Stimulated activated CD8-positive, alpha-beta memory T cell treated with anti-CD3 and anti-CD28 coated beads, Interleukin-2, amount 100 ng/mL, for 48 hours (primary cell): Measurements from ENCODE around the gene MAP3K20.
"Not testable (repeated sequence)": the region's sequence is repeated elsewhere in the genome, so short reads cannot be mapped to it uniquely, and the experiment has no call there.

Experiments used
- DNase-seq, 2 donors: peaks; one replicate each; pipeline ENCODE4 v3.0.0-alpha.2; 2020; ENCODE audit warnings: low read depth in 2 of 2

MAP3K20 gene

DNA sequence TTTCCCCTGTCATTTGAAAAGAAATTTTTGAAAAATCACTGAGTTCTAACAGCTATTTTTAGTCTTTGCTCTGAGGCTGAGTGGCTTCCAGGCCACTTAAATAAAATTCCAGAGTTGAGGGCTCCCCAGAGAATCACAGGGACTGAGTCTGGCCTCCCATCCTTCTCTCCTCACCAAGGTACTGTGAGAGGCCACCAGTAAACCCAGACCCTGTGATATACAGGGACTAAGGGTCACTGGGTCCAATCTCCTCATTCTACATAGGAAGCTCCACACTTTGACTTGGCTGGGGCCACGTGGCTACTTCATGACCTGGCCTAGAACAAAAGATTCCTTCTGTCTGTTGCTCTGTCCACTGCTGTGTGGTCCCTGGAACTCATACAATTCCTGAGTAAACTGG, 155.8 kb downstream of the MAP3K20 start:
- no peak for DNase-seq

DNA sequence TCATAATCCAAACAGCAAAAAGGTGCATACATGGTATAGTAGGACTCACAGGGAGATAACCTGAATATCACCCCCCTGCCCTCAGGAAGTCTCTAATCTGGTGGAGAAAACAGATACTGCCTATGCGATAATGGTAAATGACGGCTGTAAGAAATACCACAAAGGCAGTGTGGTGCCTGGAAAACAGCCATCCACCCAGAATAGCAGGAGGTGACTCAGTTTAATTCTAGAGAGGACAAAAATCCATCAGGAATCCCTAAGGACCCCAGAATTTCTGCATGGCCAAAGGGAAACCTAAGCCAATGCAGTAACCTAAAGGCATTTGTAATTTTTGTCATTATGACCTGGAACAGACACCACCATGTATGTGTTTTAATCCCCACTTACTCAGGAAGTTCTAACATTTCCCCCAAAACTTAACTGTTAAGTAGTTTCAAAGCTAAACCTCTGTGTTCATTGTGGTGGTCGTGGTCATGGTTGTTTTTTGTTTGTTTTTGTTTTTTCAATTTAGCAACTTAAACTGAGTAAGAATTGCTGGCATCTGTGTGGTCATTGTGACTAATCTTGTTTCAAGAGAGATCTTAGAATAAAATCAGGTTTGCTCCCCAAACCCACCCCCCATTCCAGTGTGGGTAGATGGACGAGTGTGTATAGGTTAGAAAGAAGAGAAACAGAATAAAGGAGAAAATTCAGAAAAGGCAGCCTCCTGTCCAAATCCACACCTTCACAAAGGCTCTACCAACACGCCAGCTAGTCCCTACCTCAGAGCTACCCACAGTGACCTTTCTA, 157.5 kb downstream of the MAP3K20 start:
- DNase-seq = no peak

DNA sequence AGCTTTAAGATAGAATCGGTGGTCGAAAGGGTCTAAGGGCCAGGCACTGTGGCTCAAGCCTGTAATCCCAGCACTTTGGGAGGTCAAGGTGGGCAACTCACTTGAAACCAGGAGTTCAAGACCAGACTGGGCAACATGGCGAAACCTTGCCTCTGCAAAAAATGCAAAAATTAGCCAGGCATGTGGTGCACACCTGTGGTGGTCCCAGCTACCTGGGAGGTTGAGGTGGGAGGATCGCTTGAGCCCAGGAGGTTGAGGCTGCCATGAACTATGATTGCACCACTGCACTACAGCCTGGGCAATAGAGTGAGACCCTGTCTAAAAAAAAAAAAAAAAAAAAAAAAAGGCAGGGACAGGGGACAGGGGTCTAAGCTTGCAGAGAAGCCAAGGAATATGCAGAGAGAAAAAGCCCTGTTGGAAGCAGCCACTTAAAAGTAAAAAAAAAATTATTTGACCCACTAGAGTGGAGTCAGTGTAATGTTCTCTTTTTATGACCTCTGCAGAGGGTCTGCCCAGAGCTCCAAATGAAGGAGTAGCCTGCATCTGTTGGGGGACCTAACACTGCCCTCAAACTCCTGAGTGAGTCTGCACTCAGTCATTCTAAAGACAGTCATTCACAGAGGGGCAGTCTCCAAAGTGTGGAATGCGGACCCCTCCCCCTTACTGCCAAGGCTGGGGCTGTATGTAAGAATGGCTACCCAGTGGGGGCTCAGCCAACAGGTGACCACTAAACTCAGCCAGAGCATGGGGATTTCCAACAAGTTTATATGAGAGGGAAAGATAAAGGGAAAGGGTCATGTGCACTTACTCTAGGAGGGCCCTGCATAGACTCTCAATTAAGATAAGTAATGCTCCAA, 160.5 kb downstream of the MAP3K20 start:
- no peak for DNase-seq

DNA sequence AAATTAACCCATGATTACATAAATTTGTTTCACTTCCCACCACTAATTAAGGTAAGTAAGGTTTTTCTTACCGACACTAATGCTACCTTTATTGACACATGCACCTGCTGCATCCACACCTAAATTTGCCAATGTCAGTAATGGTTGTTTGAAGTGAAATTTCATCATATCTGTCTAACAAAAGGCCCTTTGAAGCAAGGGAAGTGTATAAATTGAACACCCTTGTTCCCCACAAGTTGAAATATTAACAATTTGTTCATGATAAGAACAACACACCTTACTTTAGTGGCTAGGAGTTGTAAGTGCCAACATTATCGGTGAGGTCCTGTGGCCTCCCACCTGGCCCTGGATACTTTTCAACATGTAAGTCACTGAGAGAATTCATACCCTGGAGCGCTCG, 162.7 kb downstream of the MAP3K20 start:
- no peak for DNase-seq

DNA sequence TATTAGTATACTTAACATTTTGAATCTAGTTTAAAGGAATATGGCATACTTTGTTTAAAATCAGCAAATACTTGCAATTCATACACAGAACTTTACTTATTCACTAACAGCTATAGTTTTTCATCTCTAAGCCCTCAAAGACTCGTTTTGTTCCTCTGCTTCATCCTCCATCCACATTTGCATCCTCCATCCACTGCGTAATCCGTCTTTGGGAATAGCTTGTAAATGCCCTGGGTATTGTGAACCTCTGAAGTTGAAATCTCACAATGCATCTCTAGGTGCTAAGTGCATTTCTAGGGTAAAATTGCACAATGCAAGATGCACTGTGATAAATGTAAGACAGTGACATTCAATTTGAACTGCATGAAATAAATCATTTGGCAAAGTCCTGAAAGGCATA, 163.2 kb downstream of the MAP3K20 start:
- no peak for DNase-seq

DNA sequence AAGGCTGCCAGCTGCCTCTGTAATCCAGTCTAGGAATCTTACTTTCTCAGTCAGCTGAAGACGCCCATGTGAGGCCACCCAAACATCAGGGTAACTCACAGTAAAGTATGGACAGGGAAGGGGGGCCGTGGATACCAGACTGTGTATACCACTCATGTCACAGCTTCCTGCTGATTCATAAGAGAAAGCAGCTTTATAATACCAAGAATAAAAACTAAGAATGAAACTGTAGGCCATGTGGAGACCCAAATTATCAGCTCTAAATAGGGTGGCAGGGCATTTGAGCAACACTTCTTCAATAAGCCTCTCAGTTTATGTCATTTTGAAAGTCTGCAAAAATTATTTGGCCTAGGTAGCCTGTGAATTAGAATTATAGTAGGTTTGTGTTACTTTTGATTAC, 164.0 kb downstream of the MAP3K20 start:
- peak in 1 of 2 donors; percentile 8 for DNase-seq

DNA sequence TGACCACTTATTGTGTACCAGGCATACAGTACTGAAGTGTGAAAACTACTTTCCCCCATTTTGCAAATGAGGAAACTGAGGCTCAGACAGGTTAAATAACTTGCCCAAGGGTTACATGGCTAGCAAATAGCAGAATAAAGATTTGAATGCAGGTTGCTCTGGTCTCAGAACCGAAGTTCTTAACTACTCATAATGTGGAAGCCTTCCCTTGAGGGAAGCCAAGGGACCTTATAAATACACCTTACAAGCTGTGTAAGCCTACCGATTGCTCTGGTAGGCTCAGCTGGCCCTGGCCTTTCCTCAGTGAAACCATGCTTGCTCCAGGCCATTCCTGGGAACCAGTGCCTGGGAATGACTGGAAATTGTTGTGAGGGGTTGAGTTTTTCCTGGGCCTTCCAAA, 164.4 kb downstream of the MAP3K20 start:
- DNase-seq = no peak

DNA sequence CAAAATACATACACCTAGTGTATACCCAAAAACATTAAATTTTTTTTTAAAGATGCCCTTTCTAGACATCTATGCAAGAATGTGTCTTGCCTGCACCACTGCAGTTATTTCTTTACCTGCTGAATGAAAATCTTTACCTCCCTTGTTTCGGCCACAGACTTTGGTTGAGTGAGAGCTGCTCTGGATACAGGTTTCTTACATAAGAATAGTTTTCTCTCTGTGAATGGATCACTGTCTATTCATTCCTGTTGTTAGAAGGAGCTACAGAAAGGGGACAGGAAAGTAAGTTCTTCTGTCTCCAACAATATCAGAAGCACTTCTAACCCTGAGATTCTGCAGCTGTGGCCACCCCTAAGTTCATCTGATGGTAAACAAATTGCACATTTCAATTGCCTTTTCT, 166.0 kb downstream of the MAP3K20 start:
- no peak for DNase-seq

DNA sequence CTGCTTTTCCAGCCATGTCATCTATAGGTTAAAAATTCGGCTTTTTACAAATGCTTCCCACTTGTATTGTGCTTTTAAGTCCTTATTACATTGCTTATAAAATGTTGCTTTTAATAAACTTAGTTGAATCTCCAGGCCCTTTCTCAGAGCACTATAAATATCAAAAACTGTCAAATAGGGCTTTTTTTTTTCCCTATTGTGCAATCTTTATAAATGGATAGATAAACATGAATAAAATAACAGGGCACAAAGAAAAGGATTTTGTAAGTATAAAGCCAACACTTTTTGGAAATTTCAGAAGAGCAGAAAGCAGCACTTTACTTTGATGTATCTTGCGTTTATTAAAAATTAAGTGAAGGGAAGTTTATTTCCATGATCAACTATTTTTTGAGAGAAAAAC, 171.5 kb downstream of the MAP3K20 start:
- no peak for DNase-seq

DNA sequence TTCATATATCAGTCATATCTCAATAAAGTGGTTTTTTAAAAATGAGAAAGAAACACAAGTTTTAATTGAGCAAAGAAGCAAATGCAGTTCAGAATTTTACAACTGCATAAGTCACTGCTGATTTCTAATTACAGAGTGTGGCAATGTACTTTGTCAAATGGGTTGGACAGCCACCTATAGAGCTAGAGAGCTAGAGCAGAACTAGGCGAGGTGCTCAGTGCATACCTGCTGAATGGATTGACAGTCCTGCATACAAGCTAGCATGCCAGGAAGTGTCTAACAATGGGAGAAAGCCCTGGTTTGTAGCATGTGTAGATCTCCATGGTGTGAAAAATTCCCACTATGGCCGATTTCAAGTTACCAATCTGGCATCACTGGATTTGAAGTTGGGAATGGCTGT, 172.7 kb downstream of the MAP3K20 start:
- DNase-seq = no peak

DNA sequence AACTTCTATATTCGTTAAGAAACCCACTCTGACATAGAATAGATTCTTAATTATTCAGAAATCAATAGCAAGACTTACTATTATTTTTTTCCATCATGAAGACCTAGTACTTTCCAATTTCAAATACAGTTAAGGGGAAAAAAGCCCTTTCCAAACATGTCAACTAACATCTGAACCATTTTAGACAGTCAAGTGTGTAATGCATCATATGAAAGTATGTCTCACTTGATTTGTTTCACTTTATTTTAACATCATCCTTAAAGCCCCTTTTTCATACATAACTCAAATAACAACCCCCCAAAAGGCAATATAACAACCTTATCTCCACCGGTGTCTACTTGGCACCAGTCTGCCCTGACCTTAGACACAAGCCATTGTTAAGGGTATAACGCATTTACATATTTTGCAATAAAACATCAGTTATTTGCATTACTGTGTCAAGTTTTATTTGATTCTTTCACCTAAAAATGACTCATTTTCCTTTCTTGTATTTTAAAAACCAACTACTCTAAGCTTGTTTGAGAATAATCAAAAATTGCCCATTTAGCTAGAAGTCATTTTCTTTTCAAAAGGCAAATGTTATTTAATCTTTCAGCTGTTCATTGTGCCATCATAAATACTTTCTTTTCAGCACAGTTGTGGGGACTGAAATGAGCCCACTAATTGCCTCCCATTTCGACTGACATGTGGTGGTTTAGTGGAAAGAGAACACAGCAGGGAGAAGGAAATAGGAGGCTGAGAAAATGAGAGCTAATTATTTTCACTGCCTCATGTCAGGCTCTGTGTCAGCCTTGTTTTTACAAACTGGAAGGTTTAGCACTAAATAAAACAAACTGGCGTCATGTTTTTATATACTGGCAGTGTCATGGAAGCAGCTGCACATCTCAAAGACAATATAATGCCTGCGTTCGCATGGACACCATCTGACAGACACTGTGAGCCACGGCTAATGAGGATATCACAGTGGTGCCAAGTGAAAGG, 174.3 kb downstream of the MAP3K20 start:
- no peak for DNase-seq

DNA sequence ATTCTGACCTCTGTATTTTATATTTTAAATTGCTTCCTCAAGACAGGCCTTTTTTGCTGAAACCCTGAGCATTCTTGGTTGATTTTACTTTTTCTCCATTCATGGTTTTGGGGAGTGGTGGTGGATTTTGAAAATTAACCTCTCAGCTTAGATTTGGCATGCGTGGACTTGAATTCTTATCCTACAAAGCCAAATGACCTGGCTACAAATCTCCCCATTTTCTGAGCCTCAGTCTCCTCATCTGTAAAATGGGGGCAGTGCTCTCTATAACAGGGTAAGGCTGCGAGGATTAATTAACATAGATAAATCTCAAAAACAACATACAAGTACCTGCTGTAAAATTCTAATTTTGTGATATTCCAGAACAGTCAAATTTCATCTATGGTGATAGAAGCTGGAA, 175.6 kb downstream of the MAP3K20 start:
- no peak for DNase-seq

DNA sequence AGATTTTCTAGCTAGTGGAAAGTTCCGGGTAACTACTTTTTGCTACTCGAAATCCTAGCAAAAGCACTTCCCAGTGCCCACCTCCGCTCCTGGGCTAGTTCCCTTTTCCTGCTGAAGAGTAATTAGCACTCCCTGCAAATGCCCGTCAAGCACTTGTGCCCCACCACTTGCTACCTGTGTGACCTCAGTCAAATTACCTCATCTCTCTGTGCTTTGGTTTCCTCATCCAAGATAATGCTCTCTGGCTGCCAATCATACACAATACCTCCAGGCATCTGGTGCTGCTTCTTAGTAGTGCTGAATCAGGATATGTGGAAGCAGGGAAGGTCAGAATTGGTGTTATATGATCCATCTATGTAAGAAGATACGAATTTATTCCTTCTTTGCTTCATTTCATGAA, 176.9 kb downstream of the MAP3K20 start:
- no peak for DNase-seq

DNA sequence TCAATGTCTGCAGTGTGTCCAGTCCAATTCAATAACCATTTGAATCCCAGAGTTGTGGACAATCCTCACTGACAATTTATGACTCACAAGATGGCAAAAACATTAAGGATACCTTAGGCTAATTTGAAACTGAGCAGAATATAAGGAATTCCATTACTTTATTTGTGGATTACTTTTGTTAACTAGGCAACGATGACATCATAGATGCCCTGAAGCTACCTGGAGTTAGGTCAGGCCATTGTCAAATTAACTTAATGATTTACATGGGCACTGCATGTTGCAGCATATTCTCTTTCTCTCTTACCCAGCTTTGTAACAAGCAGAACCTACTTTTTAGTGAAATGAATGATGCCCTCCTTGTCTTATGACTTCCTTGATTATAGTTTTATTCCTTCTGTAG, 179.0 kb downstream of the MAP3K20 start:
- DNase-seq = no peak

DNA sequence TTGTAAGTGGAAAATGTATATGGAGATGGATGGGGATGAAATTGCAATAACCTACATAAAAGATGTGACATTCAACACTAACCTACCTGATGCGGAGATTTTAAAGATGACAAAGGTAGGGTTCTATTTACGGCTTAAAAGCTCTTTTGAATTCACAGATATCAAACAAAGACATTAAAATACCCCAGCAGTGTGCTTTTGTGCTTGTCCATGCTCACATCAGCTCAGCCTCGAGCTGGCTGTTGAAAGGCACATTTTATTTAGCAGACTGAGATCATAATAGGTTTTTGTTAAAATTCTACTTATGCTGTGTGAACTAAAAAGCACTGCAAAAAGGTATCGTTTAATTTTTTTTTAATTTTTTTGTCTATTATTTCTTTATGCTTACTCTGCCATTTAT, 183.1 kb downstream of the MAP3K20 start:
- DNase-seq = no peak

DNA sequence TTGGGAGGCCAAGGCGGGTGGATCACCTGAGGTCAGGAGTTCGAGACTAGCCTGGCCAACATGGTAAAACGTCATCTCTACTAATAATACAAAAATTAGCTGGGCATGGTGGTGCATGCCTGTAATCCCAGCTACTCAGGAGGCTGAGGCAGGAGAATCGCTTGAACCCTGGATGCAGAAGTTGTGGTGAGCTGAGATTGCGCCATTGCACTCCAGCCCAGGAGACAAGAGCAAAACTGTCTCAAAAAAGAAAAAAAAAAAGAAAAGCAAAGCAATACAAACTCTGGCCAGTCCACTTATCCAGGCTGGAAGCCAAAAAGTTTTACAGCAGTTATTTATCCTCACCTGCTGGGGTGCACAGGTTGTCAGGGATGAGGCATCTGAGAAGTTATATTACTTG, 186.7 kb downstream of the MAP3K20 start:
- DNase-seq = not testable (repeated sequence)

DNA sequence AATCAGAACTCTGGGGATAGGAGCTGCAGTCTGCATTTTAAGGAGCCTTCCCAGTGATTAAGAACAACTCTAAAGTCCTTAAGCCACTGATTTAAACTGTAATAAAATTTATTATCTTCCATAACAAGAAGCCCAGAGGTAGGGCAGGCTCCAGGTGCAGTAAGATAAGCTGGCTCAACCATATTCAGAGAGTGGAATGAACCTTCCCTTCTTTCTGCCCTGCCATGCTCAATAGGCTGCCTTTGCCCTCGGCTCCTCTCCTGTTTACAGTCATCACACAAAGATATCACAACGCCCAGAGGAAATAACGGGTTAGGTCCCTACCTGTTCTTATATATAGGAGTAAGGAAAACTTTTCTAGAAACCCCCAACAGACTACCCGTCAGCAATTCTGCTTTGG, 188.5 kb downstream of the MAP3K20 start:
- DNase-seq = no peak

DNA sequence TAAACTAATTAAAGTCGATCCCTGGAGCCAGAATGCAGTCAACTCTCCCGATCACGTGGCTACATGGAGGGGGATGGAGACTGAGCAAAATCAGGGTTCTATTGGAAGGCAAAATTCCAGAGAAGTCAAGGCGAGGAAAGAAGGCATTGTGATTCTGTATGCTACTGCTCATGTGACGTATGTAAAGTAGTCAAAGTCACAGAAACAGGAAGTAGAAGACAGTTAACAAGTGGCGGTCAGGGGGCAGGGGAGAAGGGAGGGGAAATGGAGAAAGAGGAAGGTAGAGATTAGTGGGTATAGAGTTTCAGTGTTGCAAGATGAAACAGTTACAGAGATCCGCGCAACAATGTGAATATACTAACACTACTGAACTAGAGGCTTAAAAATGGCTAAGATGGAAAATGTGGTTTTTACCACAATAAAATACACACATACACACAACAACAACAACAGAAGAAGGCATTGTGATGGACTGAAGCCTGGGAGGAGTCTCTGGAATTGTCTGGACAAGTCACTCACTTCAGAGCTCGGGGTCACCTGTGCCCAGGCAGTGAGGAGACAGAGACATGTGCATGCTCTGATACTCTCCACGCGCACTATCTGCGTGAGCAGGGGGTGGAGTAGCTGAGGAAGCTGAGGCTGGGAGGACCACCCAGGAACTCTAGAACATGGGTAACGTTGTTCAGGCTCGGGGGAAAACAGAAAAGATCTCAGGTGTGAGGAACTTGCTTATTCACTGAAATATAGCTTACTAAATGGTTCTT, 189.1 kb downstream of the MAP3K20 start:
- no peak for DNase-seq

DNA sequence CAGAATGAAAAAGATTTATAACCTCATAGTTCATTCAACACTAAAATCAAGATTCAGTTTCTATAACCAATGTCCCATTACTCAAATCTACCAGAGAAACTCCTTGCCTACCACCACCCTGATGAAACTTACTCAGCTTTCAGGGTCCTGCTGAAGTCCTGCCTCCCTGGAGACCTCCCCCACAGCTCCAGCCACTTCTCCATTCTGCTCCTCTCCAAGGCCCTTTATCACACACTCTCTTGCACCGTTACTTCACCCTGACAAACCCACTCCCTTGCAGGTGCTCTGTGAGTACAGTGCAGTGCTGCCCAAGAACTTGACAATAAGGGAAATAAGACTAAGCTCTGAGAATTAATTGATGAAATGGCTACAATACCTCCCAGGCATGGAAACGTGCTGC, 195.5 kb downstream of the MAP3K20 start:
- no peak for DNase-seq

DNA sequence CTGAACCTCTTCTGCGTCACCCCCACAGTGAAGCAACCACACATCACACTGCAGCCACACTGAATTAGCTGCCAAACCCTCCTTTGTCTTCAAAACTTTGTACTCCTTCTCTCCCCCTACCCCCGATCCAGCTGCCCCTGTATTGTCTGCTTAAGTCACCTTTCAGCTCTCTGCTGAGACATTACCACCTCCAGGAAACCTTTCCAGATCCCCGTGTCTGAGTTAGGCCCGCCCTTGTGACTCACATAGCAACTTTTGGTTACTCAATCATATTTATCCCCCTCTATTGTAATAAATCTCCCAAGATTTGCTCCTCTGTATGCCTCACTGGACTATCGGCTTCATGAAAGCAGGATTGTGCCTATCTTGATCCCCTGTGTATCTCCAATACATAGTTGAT, 196.2 kb downstream of the MAP3K20 start:
- no peak for DNase-seq

DNA sequence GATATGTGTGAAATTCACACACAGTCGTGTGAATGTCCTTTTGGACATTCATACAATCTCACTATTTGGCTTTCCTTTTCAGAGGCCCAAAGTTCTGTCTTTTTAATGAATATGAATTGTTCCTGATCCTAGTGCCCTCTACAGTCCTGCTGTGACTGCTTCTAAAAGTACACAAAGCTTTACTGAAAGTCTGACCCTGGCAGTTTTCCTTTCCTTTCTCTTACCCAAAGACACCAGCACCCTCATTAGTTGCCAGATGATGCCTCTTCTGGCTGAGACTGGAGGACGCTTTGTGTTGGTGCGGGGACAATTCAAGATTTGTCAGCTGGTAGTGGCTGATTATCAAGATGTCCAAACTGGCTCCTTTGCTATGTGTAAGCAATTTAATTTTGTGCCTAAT, 197.2 kb downstream of the MAP3K20 start:
- DNase-seq = no peak
